ENCODE data around the gene CNOT4.

CNOT4 gene

DNA sequence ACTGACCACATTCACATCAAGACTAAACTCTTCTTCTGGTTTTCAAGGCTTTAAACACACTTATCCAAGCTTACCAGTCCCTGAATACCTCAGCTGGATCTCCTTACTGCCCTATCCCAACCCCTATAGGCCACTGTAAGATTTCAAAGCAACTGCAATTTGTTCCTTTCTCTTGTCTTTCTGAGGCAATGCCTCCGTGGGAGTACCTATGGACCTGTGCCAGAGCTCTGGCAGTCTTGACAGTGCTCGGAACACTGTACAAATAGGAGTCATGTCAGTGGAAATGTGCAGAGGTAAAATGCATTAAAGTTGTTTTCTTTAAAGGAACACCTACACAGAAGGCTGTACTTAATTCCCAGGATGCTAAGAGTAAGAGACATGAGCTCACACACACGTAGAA is 124.7 kb downstream of the CNOT4 start:
- no peak overlapping the region for H2AFZ ChIP-seq (ENCODE audit: low read length)
- no peak for DNase-seq (ENCODE audit: low spot score)
- peaks cover 2 to 11% of the 10 kb centered on the region in 2 donors for H3K36me3 ChIP-seq (replicated peaks in 1 of 2; ENCODE audit: control insufficient read depth in 2 of 2, insufficient read depth in 2 of 2, low read length in 2 of 2)
- H3K4ac ChIP-seq (ENCODE audit: low read length) = no peak overlapping the region
- no peaks in the 10 kb centered on the region for H3K27me3 ChIP-seq (ENCODE audit: control insufficient read depth in 3 of 3, insufficient read depth in 3 of 3, low read depth in 1 of 3, low read length in 3 of 3)
- no peak overlapping the region for H2BK15ac ChIP-seq (ENCODE audit: low read length)
- no peak overlapping the region for H3K14ac ChIP-seq (ENCODE audit: low read length)
- no peak overlapping the region for H2BK120ac ChIP-seq (ENCODE audit: low read depth, low read length)
- H3K9me3 ChIP-seq (replicated peaks in 1 of 2; ENCODE audit: control insufficient read depth in 2 of 2, insufficient read depth in 1 of 2, low read depth in 1 of 2, low read length in 2 of 2) = no peaks in the 10 kb centered on the region
- H2AK5ac ChIP-seq (ENCODE audit: low read depth, low read length) = no peak overlapping the region
- WGBS, 2 donors (ENCODE audit: extremely low coverage in 2 of 2, insufficient read length in 2 of 2, insufficient replicate concordance in 1 of 2) = no CpG with 5 or more reads among the region's 3 CpGs
- H4K91ac ChIP-seq (ENCODE audit: low read depth, low read length, poor library complexity) = no peak overlapping the region
- no peak overlapping the region for H3K4me2 ChIP-seq (ENCODE audit: insufficient read depth, low read length, poor library complexity, severe bottlenecking)
- H3K23ac ChIP-seq (ENCODE audit: low read depth, low read length, poor library complexity) = no peak overlapping the region
- no peak overlapping the region for H4K8ac ChIP-seq (ENCODE audit: low read depth, low read length)
- no peak overlapping the region for H3K4me3 ChIP-seq (ENCODE audit: low read length in 2 of 2)
- no peak overlapping the region for H2BK5ac ChIP-seq (ENCODE audit: low read length)
- H3K79me1 ChIP-seq (ENCODE audit: low read depth, low read length) = no peaks in the 10 kb centered on the region
- no peak overlapping the region for H3K18ac ChIP-seq (ENCODE audit: low read length)
- H3K9ac ChIP-seq (ENCODE audit: low read depth, low read length, poor library complexity) = no peak overlapping the region
- no peaks in the 10 kb centered on the region for H3K4me1 ChIP-seq (ENCODE audit: control insufficient read depth in 2 of 2, insufficient read depth in 1 of 2, low read depth in 1 of 2, low read length in 2 of 2)
- no peak overlapping the region for H2BK12ac ChIP-seq (ENCODE audit: low read length)
- H3K27ac ChIP-seq (replicated peaks; ENCODE audit: low read length) = no peak overlapping the region

DNA sequence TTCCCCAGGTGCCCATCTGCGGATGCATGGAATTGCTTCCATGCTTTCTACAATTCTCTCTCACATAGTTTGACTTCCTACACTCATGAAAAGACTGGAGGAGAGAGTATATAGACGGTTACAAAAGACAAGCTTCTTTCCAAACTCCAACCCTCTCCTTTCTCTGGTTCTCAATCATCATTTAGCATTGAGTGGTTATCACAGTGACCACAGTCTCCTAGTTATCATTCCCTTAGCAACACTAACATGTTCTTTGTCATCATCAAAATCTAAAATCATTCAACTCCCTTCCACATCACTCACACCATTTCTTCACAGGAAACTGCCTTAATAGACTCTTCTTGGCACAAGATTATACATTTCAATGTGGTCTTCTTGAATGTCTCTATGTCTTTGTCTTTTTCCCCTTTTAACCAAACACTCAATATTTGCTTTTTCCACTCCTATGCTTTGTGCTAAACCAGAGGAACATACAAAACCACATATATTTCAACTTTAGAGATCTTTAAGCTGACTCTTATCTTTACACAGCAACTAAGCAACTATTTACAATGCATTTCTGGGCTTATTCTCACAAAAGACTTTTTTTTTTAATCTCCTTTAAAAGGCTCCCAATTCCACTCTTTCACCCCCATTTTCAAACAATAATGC is 126.3 kb downstream of the CNOT4 start:
- Histone ChIP-seq H3K23ac (ENCODE audit: low read depth, low read length, poor library complexity) (no peak overlapping the region), H3K9ac (ENCODE audit: low read depth, low read length, poor library complexity) (no peak overlapping the region), H3K4me1 (ENCODE audit: control insufficient read depth in 2 of 2, insufficient read depth in 1 of 2, low read depth in 1 of 2, low read length in 2 of 2) (no peaks in the 10 kb centered on the region), H3K14ac (ENCODE audit: low read length) (no peak overlapping the region), H2BK12ac (ENCODE audit: low read length) (no peak overlapping the region), H3K4me3 (ENCODE audit: low read length in 2 of 2) (no peak overlapping the region), H2AFZ (ENCODE audit: low read length) (no peak overlapping the region), H2BK15ac (ENCODE audit: low read length) (no peak overlapping the region), H3K79me1 (ENCODE audit: low read depth, low read length) (no peaks in the 10 kb centered on the region), H2BK120ac (ENCODE audit: low read depth, low read length) (no peak overlapping the region), H3K18ac (ENCODE audit: low read length) (no peak overlapping the region), H4K91ac (ENCODE audit: low read depth, low read length, poor library complexity) (no peak overlapping the region), H3K4ac (ENCODE audit: low read length) (no peak overlapping the region), H3K9me3 (replicated peaks in 1 of 2; ENCODE audit: control insufficient read depth in 2 of 2, insufficient read depth in 1 of 2, low read depth in 1 of 2, low read length in 2 of 2) (no peaks in the 10 kb centered on the region), H4K8ac (ENCODE audit: low read depth, low read length) (no peak overlapping the region), H2AK5ac (ENCODE audit: low read depth, low read length) (no peak overlapping the region), H2BK5ac (ENCODE audit: low read length) (no peak overlapping the region), H3K27me3 (ENCODE audit: control insufficient read depth in 3 of 3, insufficient read depth in 3 of 3, low read depth in 1 of 3, low read length in 3 of 3) (no peaks in the 10 kb centered on the region), H3K36me3 (replicated peaks in 1 of 2; ENCODE audit: control insufficient read depth in 2 of 2, insufficient read depth in 2 of 2, low read length in 2 of 2) (peaks cover 0 to 4% of the 10 kb centered on the region in 2 donors), H3K4me2 (ENCODE audit: insufficient read depth, low read length, poor library complexity, severe bottlenecking) (no peak overlapping the region), H3K27ac (replicated peaks; ENCODE audit: low read length) (no peak overlapping the region)
- DNase-seq (ENCODE audit: low spot score) = no peak
- WGBS, 2 donors (ENCODE audit: extremely low coverage in 2 of 2, insufficient read length in 2 of 2, insufficient replicate concordance in 1 of 2) = no CpG with 5 or more reads among the region's 2 CpGs

DNA sequence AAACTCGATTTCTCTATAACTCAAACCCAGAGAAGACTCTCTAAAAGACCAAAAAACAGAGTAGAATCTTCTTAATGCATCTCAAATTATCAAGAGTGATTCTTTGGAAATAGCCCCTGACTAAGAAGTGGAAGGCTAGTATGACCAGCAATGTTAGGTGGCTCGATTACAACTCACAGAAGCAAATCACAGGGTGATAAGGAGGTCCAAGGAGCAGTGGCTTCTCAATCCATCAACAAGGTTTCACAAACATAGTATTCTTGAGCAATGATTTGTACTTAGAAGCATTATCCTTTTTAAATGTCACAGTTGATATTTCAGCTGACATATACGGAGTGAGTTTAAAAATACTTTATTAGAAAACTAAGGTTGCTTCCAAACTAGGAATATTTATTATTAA is 127.7 kb downstream of the CNOT4 start:
- H2AK5ac ChIP-seq (ENCODE audit: low read depth, low read length) = no peak overlapping the region
- H3K27me3 ChIP-seq (ENCODE audit: control insufficient read depth in 3 of 3, insufficient read depth in 3 of 3, low read depth in 1 of 3, low read length in 3 of 3) = no peaks in the 10 kb centered on the region
- H2BK5ac ChIP-seq (ENCODE audit: low read length) = no peak overlapping the region
- H3K9me3 ChIP-seq (replicated peaks in 1 of 2; ENCODE audit: control insufficient read depth in 2 of 2, insufficient read depth in 1 of 2, low read depth in 1 of 2, low read length in 2 of 2) = no peaks in the 10 kb centered on the region
- H3K27ac ChIP-seq (replicated peaks; ENCODE audit: low read length) = no peak overlapping the region
- H4K91ac ChIP-seq (ENCODE audit: low read depth, low read length, poor library complexity) = no peak overlapping the region
- H3K4me1 ChIP-seq (ENCODE audit: control insufficient read depth in 2 of 2, insufficient read depth in 1 of 2, low read depth in 1 of 2, low read length in 2 of 2) = no peaks in the 10 kb centered on the region
- no peak overlapping the region for H2BK15ac ChIP-seq (ENCODE audit: low read length)
- H3K23ac ChIP-seq (ENCODE audit: low read depth, low read length, poor library complexity) = no peak overlapping the region
- no peaks in the 10 kb centered on the region for H3K79me1 ChIP-seq (ENCODE audit: low read depth, low read length)
- H4K8ac ChIP-seq (ENCODE audit: low read depth, low read length) = no peak overlapping the region
- H2AFZ ChIP-seq (ENCODE audit: low read length) = no peak overlapping the region
- no peaks in the 10 kb centered on the region for H3K36me3 ChIP-seq (replicated peaks in 1 of 2; ENCODE audit: control insufficient read depth in 2 of 2, insufficient read depth in 2 of 2, low read length in 2 of 2)
- DNase-seq (ENCODE audit: low spot score) = no peak
- H3K4ac ChIP-seq (ENCODE audit: low read length) = no peak overlapping the region
- no peak overlapping the region for H3K14ac ChIP-seq (ENCODE audit: low read length)
- H2BK12ac ChIP-seq (ENCODE audit: low read length) = no peak overlapping the region
- no CpG with 5 or more reads among the region's 3 CpGs for whole genome bisulfite sequencing, 2 donors (ENCODE audit: extremely low coverage in 2 of 2, insufficient read length in 2 of 2, insufficient replicate concordance in 1 of 2)
- no peak overlapping the region for H2BK120ac ChIP-seq (ENCODE audit: low read depth, low read length)
- no peak overlapping the region for H3K9ac ChIP-seq (ENCODE audit: low read depth, low read length, poor library complexity)
- H3K18ac ChIP-seq (ENCODE audit: low read length) = no peak overlapping the region
- no peak overlapping the region for H3K4me3 ChIP-seq (ENCODE audit: low read length in 2 of 2)
- H3K4me2 ChIP-seq (ENCODE audit: insufficient read depth, low read length, poor library complexity, severe bottlenecking) = no peak overlapping the region

DNA sequence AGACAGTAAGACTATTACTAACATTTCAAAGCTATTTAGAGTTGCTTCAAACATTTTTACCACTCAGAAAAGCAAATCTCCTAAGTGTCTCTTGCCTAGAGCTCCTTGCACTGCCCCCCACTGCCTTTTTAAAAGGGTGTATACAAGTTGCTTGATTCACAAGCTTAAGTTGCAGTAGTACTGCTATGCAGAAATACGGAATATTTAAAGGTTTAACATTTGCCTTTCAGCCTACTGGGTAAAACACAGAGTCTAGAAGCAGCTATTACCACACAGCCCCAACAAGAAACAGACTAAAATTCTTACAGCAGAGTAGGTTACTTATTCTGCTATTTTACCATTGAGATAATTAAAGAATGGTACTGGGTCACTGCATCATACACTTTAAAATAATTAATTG is 128.5 kb downstream of the CNOT4 start:
- no peak overlapping the region for H4K91ac ChIP-seq (ENCODE audit: low read depth, low read length, poor library complexity)
- no peak overlapping the region for H2AK5ac ChIP-seq (ENCODE audit: low read depth, low read length)
- no peak overlapping the region for H2BK12ac ChIP-seq (ENCODE audit: low read length)
- no peak overlapping the region for H3K4me2 ChIP-seq (ENCODE audit: insufficient read depth, low read length, poor library complexity, severe bottlenecking)
- no peaks in the 10 kb centered on the region for H3K9me3 ChIP-seq (replicated peaks in 1 of 2; ENCODE audit: control insufficient read depth in 2 of 2, insufficient read depth in 1 of 2, low read depth in 1 of 2, low read length in 2 of 2)
- H3K9ac ChIP-seq (ENCODE audit: low read depth, low read length, poor library complexity) = no peak overlapping the region
- no peak overlapping the region for H3K4ac ChIP-seq (ENCODE audit: low read length)
- H3K79me1 ChIP-seq (ENCODE audit: low read depth, low read length) = no peaks in the 10 kb centered on the region
- H3K4me3 ChIP-seq (ENCODE audit: low read length in 2 of 2) = no peak overlapping the region
- no CpG with 5 or more reads among the region's 1 CpG for WGBS, 2 donors (ENCODE audit: extremely low coverage in 2 of 2, insufficient read length in 2 of 2, insufficient replicate concordance in 1 of 2)
- H2BK15ac ChIP-seq (ENCODE audit: low read length) = no peak overlapping the region
- no peak overlapping the region for H3K18ac ChIP-seq (ENCODE audit: low read length)
- H3K14ac ChIP-seq (ENCODE audit: low read length) = no peak overlapping the region
- H2BK120ac ChIP-seq (ENCODE audit: low read depth, low read length) = no peak overlapping the region
- H3K27ac ChIP-seq (replicated peaks; ENCODE audit: low read length) = no peak overlapping the region
- DNase-seq (ENCODE audit: low spot score) = no peak
- H2AFZ ChIP-seq (ENCODE audit: low read length) = no peak overlapping the region
- H3K4me1 ChIP-seq (ENCODE audit: control insufficient read depth in 2 of 2, insufficient read depth in 1 of 2, low read depth in 1 of 2, low read length in 2 of 2) = no peaks in the 10 kb centered on the region
- H3K27me3 ChIP-seq (ENCODE audit: control insufficient read depth in 3 of 3, insufficient read depth in 3 of 3, low read depth in 1 of 3, low read length in 3 of 3) = no peaks in the 10 kb centered on the region
- H3K23ac ChIP-seq (ENCODE audit: low read depth, low read length, poor library complexity) = no peak overlapping the region
- no peak overlapping the region for H2BK5ac ChIP-seq (ENCODE audit: low read length)
- H3K36me3 ChIP-seq (replicated peaks in 1 of 2; ENCODE audit: control insufficient read depth in 2 of 2, insufficient read depth in 2 of 2, low read length in 2 of 2) = no peaks in the 10 kb centered on the region
- no peak overlapping the region for H4K8ac ChIP-seq (ENCODE audit: low read depth, low read length)

All from neuronal stem cell (in vitro differentiated cells).